ENCODE data around the gene CEMIP.

Gene CEMIP

DNA sequence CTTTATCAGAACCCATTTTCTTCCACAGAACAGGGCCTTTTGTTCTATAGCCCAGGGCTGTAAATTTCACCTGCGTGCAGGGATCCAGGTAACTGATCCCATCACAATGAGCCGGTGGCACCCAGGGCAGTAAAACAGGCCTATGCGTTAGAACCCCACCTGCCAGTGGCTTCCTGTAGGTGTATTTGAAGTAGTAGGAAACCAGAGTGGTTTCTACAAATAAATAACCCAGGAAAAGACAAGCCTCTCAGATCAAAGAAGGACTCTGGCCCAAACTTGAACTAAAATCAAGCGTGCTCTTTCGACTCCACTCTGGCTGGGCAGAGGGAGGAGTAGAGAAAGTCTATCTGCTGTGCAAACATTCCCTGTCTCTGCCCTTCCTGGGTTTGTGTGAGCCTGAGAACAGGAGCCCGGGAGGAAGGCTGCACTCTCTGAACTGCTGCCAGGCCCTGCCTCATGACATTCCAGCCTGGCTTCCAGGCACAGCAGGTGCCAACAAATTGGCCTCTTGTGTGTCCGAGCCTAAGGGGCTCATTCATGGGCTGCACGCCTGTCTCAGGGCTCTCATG, 77.7 kb downstream of the CEMIP start:
- DNase-seq, result no peak

DNA sequence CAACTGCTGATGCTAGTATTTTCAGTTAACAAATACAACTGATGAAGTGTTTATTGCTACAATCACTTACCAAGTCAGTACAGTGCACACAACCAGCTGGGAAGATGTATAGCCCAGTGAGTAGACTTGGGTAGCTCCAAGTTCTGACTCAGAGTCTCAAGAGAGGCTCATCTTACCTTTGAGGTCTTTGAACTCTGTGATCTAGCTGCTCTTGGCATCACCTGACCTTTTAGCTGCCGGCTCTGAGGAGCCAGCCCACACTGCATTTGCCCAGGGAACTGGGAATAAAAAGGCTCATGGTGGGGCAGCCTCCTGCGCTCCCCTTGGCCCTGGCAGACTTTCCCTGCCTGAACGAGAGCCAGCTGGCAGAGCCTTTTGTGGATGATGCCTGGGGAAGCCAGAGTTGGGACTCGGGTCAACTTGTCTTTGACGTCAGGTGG, 82.6 kb downstream of the CEMIP start:
- no peak for DNase-seq

DNA sequence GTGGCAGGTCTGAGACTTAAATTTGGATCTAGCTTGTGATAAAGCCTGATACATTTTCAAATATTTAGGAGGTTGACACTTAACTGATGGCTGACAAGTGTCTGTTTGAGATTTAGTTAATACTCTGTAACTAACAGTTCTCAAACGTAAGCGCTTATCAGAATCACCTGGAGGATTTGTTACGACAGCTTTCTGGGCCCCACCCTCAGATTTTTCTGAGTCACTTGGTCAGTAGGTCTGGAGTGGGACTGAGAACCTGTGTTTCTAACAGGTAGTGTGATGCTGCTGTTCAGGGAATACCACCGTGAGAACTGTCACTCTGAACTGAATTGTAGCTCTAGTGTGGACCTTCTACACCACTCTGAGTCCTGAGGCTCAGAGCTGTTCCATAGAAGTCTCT, 85.5 kb downstream of the CEMIP start:
- no peak for DNase-seq

DNA sequence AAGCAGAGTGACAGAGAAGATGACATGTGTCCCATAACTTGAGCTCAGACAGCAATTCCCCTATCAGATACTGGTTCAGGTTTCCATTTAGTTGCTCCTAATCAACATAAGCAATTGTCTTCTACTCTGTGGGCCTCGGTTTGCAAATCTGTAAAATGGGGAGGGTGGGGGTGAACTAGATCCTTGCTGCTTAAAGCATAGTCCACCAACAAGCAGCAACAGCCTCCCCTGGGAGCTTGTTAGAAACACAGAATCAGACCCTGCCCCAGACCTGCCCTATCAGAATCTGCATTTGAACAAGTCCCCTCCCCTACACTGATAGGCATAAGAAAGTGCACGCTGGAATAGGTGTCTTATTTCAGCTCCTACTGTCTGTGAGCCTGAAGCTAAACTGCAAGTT, 87.8 kb downstream of the CEMIP start:
- DNase-seq, result no peak

DNA sequence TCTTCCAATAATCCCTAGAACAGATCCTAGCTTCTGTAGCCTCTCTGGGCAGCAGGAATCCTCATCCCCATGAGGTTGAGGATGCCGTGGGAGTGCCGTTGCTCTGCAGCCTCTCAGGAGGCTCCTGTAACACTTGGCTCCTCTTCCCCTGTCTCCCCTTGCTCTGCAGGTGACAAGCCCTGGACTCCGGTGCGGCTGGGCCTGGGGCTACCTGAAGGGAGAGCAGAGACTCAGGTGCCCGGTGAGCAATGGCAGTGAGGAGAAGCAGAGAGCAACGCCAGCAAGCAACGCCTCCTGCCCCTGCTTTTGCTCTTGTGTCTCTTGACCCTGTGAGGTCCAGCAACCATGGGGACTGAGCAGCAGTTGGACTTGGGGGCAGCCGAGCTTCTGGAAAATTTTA, 91.2 kb downstream of the CEMIP start:
- no peak for DNase-seq

DNA sequence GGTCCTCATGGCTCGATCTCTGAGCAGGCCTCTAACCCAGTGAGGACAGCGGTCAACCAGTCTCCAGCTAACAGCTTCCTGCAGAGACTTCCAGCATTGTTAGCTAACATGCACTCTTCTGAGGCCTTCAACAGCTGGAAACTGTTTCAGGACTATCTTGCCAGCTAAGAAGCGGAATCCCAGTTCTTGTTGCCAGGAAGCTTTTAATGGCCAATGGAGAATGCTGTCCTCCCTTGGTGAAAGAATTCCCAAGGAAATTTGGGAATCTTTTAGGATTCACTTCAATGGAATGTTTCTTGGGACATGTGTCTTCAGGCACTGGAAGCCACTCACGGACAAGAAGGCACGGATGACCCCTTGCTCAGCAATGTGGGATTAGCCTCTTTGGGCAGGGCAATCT, 91.7 kb downstream of the CEMIP start:
- DNase-seq, result no peak

DNA sequence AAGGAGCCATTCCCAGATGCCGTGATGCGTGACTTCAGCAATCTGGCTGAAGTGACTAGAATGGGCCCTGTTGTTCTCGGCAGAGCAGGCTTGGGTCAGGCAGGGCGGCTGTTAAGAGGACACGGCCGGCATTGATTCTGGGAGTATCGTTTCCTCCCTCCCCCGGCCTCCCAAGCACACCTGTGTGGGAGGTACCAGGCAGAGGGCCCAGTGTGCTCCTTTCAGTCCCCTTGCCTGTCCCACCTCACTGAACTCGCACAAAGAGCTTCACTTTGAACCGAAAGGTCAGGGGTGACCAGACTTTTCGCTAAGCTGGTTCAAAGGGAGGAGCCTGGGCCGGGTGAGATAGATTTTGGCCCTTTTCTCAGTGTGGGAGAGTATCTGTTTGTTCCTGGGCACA, 92.7 kb downstream of the CEMIP start:
- no peak for DNase-seq

DNA sequence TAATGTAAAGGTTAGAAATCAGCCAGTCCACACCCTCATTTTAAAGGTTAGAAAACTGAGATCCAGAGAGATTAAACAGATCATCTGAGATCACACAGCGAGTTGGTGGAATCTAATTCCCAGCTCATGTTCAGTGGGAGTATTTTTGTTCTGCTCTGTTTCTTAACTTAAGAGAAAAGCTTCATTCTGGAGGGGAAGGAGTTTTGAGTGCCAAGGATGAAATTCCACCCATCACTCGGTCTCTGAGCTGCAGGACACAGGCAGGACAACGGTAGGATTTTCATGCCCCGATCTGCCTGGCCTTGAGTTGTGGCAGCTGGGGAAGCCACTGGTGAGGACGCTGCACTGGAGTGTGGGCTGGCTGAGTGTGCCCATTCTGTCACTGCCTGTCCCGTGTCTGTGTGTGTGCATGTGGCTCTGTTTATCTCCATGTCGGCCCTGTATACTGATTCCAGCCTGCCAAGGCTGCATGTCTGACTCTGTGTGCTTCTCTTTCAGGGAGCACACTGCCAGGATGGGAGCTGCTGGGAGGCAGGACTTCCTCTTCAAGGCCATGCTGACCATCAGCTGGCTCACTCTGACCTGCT, 94.3 kb downstream of the CEMIP start:
- DNase-seq, result no peak

DNA sequence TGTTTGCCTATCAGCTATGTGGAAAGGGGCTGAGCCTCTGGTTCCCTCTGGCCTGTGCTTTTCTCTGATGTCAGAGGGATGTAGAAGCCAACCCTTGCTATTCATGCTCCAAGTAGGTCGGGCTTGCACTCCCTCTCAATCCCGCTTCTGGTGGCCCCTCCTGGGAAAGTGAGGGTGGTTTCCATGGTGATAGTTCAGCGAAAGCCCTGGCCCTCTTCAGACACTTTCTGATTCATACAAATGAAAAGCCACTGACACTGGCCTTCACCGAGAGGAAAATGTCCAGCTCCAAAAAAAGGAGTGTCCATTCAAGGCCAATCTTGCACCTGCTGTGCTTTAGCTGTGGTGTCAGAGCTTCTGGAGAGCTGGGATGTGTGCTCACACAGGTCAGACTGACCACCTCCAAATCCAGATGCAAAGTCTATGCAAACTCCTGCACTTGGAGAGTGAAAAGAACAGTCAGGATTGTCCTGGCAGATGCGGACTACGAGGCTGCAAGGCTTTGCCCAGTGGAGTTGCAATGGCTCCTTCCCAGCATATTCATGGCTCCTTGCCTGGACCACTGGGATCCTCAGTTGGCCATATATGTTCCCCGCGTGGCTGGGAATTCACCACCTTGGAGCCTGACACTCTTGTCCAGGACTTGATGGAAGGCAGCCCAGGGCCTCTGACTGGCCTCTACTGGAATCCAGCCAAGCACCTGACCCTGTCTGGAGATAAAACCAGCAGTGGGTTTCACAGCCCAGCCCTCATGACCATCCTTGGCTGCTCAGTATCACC, 96.6 kb downstream of the CEMIP start:
- DNase-seq, result no peak

DNA sequence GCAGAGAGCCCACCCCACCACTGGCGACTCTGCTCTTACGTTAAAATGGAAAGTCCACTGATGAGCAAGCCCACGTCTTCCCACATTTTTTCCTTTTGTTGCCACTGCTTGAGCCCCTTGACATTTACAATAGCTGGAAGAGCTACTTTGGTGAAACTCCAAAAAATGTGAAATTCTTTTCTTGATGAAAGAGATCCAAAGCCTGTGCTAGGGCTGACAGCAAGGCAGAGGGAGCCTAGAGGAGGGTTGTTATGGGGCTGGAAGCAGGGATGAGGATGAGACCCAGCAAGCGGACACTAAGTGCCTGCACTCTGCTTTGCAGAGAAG, 97.1 kb downstream of the CEMIP start:
- DNase-seq, result no peak

DNA sequence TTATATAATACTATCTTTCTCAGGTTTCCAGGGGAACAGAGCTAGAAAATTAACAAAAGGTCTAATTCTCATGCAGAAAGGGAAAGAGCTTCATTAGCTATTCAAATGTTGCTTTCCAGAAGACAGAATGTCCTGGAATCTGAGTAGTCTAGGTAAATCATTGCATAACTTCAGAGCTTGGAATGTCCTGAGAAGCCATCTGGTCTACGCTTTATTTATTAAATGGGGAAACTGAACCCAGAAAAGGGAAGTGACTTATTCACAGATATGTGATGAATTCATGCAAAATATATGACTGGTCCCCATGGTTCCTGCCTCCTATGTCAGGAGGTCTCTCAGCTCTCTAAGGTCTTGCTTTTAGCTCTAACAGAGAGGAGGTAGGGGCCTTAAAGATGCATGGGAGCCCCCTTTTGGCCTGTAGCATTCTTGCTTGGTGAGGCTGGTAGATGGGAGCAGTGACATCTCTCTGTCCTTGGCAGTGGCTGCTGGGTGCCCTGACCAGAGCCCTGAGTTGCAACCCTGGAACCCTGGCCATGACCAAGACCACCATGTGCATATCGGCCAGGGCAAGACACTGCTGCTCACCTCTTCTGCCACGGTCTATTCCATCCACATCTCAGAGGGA, 99.2 kb downstream of the CEMIP start:
- DNase-seq, result no peak

DNA sequence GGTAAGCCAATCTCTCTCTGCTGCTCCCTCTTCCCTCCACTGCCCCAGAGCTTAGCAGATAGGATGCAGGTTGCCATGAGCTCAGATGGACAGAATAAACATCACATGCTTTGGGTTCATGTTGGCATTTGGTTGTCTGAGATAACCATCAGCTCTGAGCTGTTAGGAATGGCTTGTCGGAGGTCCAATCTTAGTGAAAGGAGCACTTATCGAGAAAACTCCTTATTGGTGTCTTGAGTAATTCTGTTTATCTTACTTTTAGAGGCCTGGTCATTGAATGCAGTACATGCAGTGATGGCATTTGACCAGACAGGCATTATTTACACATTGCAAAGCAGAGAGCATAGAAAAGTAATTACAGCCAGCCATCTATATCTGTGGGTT, 99.7 kb downstream of the CEMIP start:
- no peak for DNase-seq

DNA sequence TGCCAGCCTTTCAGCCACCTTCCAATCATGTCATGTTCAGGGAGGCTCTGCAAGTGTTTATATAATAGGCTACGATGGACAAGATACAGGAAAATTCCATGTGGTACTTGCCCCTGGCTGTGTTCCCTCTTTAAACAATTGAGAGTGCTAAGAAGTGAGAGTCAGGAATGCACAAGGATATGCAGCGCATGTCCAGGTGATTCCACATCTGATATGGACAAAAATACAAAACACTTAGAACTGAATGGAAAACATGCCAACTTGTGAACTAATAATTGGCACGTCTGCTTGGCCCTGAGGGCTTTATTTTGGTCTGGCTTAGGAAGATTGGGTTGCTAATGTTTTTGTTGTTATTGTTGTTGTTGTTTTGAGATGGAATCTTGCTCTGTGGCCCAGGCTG, 100.9 kb downstream of the CEMIP start:
- DNase-seq, result no peak

DNA sequence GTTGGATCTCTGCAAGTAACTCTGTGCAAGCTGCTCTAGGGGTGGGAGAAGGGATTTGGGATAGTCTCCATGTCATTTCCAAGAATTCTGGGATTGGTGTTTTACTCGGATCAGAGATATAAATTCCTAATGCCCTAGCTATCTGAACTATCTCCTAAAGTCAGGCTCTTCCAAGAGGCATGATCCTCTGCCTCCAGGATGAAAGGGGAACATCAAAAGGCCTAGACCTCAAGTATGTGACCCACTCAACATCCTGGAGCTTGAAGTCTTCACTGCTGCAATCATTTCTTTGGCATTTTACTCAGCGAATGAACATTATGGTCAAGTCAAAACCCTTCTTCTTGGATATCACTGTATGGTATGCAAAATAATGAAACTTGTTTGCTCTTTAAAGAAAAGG, 104.5 kb downstream of the CEMIP start:
- DNase-seq, result no peak

DNA sequence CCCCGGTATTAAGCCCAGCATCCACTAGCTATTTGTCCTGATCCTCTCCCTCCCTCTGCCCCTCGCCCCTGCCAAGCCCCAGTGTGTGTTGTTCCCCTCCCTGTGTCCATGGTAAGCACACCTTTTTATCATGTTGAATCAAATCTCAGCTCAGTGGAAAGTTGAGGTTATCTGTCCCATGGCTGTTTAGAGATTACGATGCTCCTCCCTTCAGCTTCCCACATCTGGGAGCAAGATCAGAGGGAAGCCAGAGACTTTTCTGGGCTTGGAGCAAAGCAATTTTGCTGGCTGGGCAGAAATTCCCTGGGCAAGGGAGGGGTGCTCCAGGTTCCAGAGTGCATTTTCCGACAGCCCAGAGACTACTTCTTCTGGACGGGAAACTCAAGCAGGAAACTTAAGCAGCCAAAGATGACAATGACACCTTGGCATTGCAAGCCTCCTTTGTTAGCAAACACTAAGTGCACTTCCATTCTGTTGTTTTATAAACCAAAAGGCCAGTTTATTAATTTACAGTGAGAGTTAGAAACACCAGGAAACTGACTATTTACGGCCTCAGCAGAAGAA, 105.9 kb downstream of the CEMIP start:
- DNase-seq, result no peak

DNA sequence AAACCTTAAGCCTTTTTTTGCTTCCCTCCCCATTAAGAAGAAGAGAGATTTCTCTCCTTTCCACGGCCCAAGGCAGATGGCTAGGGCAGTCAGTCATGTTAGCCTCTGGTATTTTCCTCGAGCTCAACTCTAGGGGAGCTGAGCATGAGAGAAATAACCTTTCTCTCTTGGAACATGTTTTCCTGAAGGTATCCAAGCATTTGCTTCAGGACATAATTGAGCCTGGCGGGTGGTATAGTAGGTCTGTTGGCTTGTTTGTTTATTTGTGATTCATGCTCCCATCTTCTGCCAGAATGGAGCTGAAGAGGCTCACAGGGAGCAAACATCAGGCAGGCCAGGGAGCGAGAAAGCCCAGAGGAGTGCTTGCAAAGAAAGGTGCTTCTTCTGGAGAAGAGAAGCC, 108.0 kb downstream of the CEMIP start:
- DNase-seq, result no peak

DNA sequence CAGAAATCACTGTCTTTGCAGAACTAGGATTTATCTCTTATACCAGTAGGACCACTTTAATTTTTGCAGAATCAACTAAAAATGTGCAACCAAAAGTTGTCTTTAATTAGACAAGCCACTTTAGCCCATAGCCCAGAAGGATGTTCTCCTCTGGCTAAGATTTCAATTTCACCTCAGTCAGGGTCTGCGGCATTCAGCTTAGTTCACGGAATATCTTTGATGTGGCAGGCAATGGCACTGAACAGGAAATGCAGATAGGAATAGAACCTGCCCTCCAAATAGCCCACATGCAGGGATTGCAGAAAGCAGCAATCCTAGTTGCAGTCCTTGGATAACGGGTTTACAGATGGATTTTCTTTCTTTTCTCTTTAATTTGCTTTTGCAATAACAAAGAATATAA, 109.7 kb downstream of the CEMIP start:
- no peak for DNase-seq

DNA sequence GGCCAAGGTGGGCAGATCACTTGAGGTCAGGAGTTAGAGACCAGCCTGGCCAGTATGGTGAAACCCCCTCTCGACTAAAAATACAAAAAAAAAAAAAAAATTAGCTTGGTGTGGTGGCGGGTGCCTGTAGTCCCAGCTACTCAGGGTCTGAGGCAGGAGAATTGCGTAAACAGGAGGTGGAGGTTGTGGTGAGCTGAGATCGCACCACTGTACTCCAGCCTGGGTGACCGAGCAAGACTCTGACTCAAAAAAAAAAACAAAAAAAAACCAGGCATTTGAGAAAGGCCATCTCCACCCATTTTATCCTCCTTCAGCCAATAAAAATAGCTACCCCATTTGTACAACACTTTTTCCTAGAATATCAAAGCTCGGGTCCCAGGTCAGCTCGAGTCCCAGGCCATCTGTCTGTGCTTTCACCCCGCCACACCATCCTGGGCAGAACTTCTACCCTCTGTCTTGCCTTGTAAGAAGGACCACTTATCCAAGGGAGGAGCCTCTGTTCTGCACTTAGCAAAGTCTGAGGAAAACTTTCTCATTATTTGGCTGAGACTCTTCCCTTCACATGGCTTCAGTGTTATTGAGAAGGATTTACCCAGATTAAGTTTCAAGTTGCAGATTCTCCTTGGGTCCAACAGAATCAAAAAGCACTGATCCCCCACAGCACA, 111.3 kb downstream of the CEMIP start:
- no peak for DNase-seq

DNA sequence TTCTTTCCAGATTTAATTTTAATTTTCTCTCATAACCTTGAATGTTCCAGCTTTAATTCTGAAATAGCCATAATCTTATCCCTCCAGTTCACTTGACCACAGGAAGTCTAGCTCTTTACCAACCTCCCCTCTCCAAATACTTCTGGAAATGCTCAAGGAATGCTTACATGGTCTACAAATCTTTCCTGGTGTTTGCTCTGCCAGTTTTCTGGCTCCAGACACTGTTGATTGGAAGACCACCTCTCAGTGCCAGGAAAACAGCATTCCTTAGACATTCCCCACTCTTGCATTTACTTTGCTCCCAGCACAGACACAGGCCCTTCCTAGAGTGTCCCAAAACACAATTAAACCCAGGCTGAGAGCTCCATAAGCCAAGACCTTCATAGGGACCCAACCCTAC, 111.8 kb downstream of the CEMIP start:
- no peak for DNase-seq

DNA sequence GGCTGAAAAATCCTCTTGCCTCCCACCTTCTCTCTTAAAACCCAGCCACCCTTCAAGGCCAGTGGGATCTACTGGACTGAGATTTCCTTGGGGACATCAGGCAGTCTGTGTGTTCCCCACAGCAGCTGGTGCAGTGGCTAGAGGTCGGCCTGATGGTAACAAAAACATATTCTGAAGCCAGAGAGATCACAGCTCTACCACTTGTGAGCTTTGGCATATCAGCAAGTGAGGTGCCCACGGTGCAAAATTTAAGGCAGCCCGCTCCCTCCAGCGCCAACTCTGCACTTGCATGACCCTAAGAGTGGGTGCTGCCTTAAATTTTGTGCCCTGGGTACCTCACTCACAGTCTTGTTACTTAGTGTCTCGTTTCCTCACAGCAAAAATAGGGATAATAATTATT, 113.2 kb downstream of the CEMIP start:
- DNase-seq, result no peak

DNA sequence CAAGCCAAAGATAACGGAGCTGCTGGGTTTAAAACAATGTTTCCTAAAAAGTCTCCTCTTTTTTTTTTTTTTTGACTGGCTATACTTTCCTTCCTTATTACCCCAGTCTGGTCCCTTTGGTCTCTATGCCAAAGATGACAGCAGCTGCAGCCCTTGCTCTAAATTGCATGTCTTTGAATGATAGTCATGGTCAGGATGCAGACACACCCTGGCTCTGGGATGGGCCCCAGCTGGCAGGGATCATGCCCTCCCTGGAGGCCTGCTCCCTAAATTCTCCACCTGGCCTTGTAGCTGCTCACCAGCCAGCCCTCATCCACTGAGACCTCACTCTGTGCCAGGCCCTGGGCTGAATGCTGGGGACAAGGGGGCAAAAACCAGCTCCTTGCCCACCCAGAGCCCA, 114.6 kb downstream of the CEMIP start:
- DNase-seq, result no peak

DNA sequence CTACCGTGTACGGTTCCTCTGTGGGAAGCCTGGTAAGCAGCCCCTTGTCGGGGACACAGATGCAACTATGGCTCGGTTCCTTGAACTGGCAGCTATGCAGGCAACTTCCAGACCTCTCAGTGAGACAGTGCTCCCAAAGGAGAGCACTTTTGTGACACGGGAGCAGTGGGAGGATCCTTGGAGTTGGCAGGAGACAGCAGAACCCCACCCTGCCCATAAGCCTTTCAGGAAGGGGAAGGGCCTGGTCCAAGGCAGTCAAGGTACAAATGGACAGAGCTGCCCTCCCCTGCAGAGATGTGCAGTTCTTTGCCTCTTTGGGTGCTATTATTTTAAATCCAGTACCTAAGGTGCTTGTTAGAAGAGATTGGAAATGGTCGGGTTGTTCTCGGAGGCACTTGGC, 115.9 kb downstream of the CEMIP start:
- DNase-seq, result no peak

DNA sequence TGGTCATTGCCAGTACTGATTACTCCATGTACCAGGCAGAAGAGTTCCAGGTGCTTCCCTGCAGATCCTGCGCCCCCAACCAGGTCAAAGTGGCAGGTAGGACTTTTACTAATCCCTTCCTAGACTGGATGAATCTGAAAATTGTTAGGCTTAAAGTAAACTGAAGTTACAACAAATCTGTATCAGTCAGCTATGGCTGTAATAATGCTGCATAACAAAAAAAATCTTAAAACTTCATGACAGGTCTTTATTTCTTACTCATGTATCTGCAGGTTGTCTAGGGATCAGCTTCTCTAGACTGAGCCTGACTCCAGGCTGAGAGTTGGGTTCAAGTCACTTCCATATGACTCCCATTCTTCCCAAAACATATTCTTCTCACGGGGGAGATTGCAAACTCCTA, 116.8 kb downstream of the CEMIP start:
- DNase-seq, result no peak

DNA sequence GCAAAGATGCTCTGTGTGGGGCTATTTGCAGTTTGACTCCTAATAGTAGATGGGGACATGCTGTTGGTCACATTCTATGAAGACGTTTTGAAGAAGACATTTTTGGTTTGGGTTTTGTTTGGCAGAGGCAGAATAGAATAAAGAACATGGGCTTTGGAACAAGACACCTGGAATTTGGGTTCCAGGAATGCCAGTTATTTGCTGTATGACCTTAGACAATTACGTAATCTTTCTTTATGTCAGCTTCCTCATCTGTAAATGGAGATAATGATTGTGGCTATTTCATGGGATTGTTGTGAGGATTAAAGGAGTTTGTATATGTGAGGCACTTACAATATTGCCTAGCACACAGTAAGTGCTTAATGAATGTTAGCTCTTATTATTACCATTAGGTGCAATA, 118.9 kb downstream of the CEMIP start:
- no peak for DNase-seq

All from activated CD4-positive, alpha-beta T cell treated with anti-CD3 and anti-CD28 coated beads for 1 hour (primary cell).